Peyer's patch (tissue), 4 donors: ENCODE data around the gene PRKCH.

Experiments used
- CTCF ChIP-seq, 6 experiments: fragments of 450-650 bp in 4 of 6; fragments of 200-600 bp in 2 of 6; sonication (generic) in 1 of 6; IDR thresholded peaks; one replicate each; pipeline ENCODE4 v1.5.1; 2017 to 2019; ENCODE audit warnings: antibody characterized with exemption in 6 of 6, mild to moderate bottlenecking in 3 of 6, moderate library complexity in 1 of 6
- POLR2A ChIP-seq, 2 donors: fragments of 450-650 bp; IDR thresholded peaks; one replicate each; pipeline ENCODE4 v1.5.1; 2017; ENCODE audit warnings: antibody characterized with exemption in 2 of 2, mild to moderate bottlenecking in 2 of 2, moderate library complexity in 2 of 2

- no peak for TF ChIP-seq CTCF (IDR thresholded peaks at IDR 0.05)
- TF ChIP-seq POLR2A (IDR thresholded peaks at IDR 0.05): no peak
These were observed 170.6 kb downstream of the PRKCH start for GRCh38 chr14:61491876-61492434.
